Brain microvascular endothelial cell (primary cell): ENCODE measurements around the gene OPRM1.
"Not testable (repeated sequence)": the region's sequence is repeated elsewhere in the genome, so short reads cannot be mapped to it uniquely, and the experiment has no call there.

ENCODE experiments used
- DNase-seq: peaks from one replicate; pipeline ENCODE4 v3.0.0-alpha.2; 2020
- H3K27ac ChIP-seq: fragments of 250-450 bp; sonication (Bioruptor Pico); 2 replicates; pipeline ENCODE4 v1.5.1; 2020; ENCODE audit warnings: mild to moderate bottlenecking, moderate library complexity
- H3K27me3 ChIP-seq: fragments of 250-450 bp; sonication (Bioruptor Pico); replicated peaks from 2 replicates; pipeline ENCODE4 v1.5.1; 2020; ENCODE audit warnings: mild to moderate bottlenecking
- H3K36me3 ChIP-seq: fragments of 250-450 bp; sonication (Bioruptor Pico); replicated peaks from 2 replicates; pipeline ENCODE4 v1.5.1; 2020; ENCODE audit warnings: mild to moderate bottlenecking
- H3K4me3 ChIP-seq: 2 replicates; pipeline ENCODE4 v1.5.1; 2011; ENCODE audit warnings: low read depth, mild to moderate bottlenecking, control low read depth, low read length, moderate library complexity
- CTCF ChIP-seq: IDR thresholded peaks from 2 replicates; pipeline ENCODE4 v1.5.1; 2011; ENCODE audit warnings: low read depth, mild to moderate bottlenecking, moderate library complexity, low read length, control low read depth, inconsistent platforms; ENCODE audit errors: missing control alignments
- in situ Hi-C: cut with HindIII; loops from 2 replicates; pipeline ENCODE4 v1.10.0; 2017; ENCODE audit warnings: low sequenced_read_pairs, low pct_ligation_motif_present

Gene OPRM1

GRCh38 chr6:154070041-154070440 is 31.0 kb downstream of the OPRM1 start:
- H3K27me3 ChIP-seq, result no peaks in the 10 kb centered on the region
- no peak overlapping the region for H3K4me3 ChIP-seq
- DNase-seq, result no peak
- no peaks in the 10 kb centered on the region for H3K36me3 ChIP-seq
- H3K27ac ChIP-seq, result no peak overlapping the region
- in situ Hi-C loops, result no loop called here
- TF ChIP-seq CTCF, result no peak

GRCh38 chr6:154070657-154071056 is 31.6 kb downstream of the OPRM1 start:
- DNase-seq, result no peak
- no peak for TF ChIP-seq CTCF
- H3K36me3 ChIP-seq, result no peaks in the 10 kb centered on the region
- no peak overlapping the region for H3K27ac ChIP-seq
- H3K27me3 ChIP-seq, result no peaks in the 10 kb centered on the region
- no peak overlapping the region for H3K4me3 ChIP-seq
- in situ Hi-C loops, result no loop called here

GRCh38 chr6:154071236-154071635 is 32.2 kb downstream of the OPRM1 start:
- Histone ChIP-seq H3K4me3 (no peak overlapping the region), H3K27me3 (no peaks in the 10 kb centered on the region), H3K27ac (no peak overlapping the region), H3K36me3 (no peaks in the 10 kb centered on the region)
- in situ Hi-C loops, result no loop called here
- TF ChIP-seq CTCF, result no peak
- no peak for DNase-seq

GRCh38 chr6:154071711-154072110 is 32.7 kb downstream of the OPRM1 start:
- TF ChIP-seq CTCF, result no peak
- in situ Hi-C loops, result no loop called here
- Histone ChIP-seq H3K27ac (no peak overlapping the region), H3K36me3 (no peaks in the 10 kb centered on the region), H3K27me3 (no peaks in the 10 kb centered on the region), H3K4me3 (no peak overlapping the region)
- no peak for DNase-seq

GRCh38 chr6:154078596-154078995 is 39.6 kb downstream of the OPRM1 start:
- DNase-seq, H3K36me3 ChIP-seq, H3K4me3 ChIP-seq, in situ Hi-C loops, H3K27ac ChIP-seq, H3K27me3 ChIP-seq: not testable (repeated sequence)

GRCh38 chr6:154080461-154081189 is 41.6 kb downstream of the OPRM1 start:
- no peak overlapping the region for H3K4me3 ChIP-seq
- no peak overlapping the region for H3K27ac ChIP-seq
- in situ Hi-C loops, result no loop called here
- no peak for TF ChIP-seq CTCF
- no peaks in the 10 kb centered on the region for H3K27me3 ChIP-seq
- no peak for DNase-seq
- no peaks in the 10 kb centered on the region for H3K36me3 ChIP-seq
